Measurements from ENCODE around the gene LRRFIP2.

GRCh38 chr3:37067577-37067976 is 106.8 kb downstream of the LRRFIP2 start:
- no peak for TF ChIP-seq CTCF (IDR thresholded peaks at IDR 0.05 in 4 of 5, conservative IDR thresholded peaks at IDR 0.05 in 1 of 5)
- TF ChIP-seq POLR2A (IDR thresholded peaks at IDR 0.05): no peak

Measured in gastrocnemius medialis (tissue), 4 donors.